HG03442 (cell line): ENCODE results near the gene KCNJ9.

Source experiments
- ATAC-seq: cut with Tn5 transposase; IDR thresholded peaks from one replicate; pipeline ENCODE4 v1.9.1; 2021; ENCODE audit warnings: mild to moderate bottlenecking, moderate library complexity; ENCODE audit not compliant: unreplicated experiment

KCNJ9 gene

GRCh38 chr1:160086456-160086892 lies 5.1 kb downstream of the KCNJ9 start:
- no peak for ATAC-seq

GRCh38 chr1:160087118-160087662 lies 5.9 kb downstream of the KCNJ9 start:
- no peak for ATAC-seq

GRCh38 chr1:160089883-160090282 lies 8.5 kb downstream of the KCNJ9 start:
- ATAC-seq = no peak

- ATAC-seq = no peak
These were observed 9.4 kb downstream of the KCNJ9 start for GRCh38 chr1:160090760-160091159.

- no peak for ATAC-seq
These were observed 10.4 kb downstream of the KCNJ9 start for GRCh38 chr1:160091666-160092223.

GRCh38 chr1:160092366-160093068 lies 11.2 kb downstream of the KCNJ9 start:
- ATAC-seq = no peak

GRCh38 chr1:160093069-160093395 lies 11.7 kb downstream of the KCNJ9 start:
- no peak for ATAC-seq

- no peak for ATAC-seq
These were observed 12.4 kb downstream of the KCNJ9 start for GRCh38 chr1:160093624-160094290.

- no peak for ATAC-seq
These were observed 12.9 kb downstream of the KCNJ9 start for GRCh38 chr1:160094291-160094625.

- ATAC-seq = no peak
These were observed 13.5 kb downstream of the KCNJ9 start for GRCh38 chr1:160094806-160095205.

- ATAC-seq = no peak
These were observed 14.2 kb downstream of the KCNJ9 start for GRCh38 chr1:160095382-160096105.

GRCh38 chr1:160096274-160097116 lies 15.2 kb downstream of the KCNJ9 start:
- no peak for ATAC-seq

GRCh38 chr1:160097151-160097910 lies 16.0 kb downstream of the KCNJ9 start:
- ATAC-seq = no peak

GRCh38 chr1:160097911-160098851 lies 16.8 kb downstream of the KCNJ9 start, which contains the start of gene IGSF8:
Gene IGSF8, minus strand, starts transcription at chr1:160098619. Its CDS starts 147 bp downstream, at chr1:160098472.
- ATAC-seq = peak; percentile 45

- ATAC-seq = peak; percentile 82
These were observed 17.7 kb downstream of the KCNJ9 start for GRCh38 chr1:160098852-160099561.

GRCh38 chr1:160099716-160100375 lies 18.5 kb downstream of the KCNJ9 start:
- no peak for ATAC-seq

GRCh38 chr1:160101037-160101716 lies 19.8 kb downstream of the KCNJ9 start:
- peak; percentile 29 for ATAC-seq
